Ishikawa (cell line): ENCODE data around the gene CTNNA3.

ENCODE experiments used
- CREB1 ChIP-seq: IDR thresholded peaks from 2 replicates; pipeline ENCODE4 v1.6.1; 2012; ENCODE audit warnings: low read depth
- FOXM1 ChIP-seq: IDR thresholded peaks from 2 replicates; pipeline ENCODE4 v1.6.1; 2012; ENCODE audit warnings: low read depth, borderline replicate concordance
- RAD21 ChIP-seq: IDR thresholded peaks from 2 replicates; pipeline ENCODE4 v1.6.1; 2012; ENCODE audit warnings: low read depth
- TAF1 ChIP-seq: IDR thresholded peaks from 2 replicates; pipeline ENCODE4 v1.6.1; 2012; ENCODE audit warnings: low read depth, mild to moderate bottlenecking
- TEAD4 ChIP-seq: IDR thresholded peaks from 2 replicates; pipeline ENCODE4 v1.6.1; 2012
- TF ChIP-seq, protein P1 (sequence below): IDR thresholded peaks from 2 replicates; pipeline ENCODE4 v1.6.1; 2012; ENCODE audit warnings: low read depth, mild to moderate bottlenecking

- TF ChIP-seq, protein P1, sequence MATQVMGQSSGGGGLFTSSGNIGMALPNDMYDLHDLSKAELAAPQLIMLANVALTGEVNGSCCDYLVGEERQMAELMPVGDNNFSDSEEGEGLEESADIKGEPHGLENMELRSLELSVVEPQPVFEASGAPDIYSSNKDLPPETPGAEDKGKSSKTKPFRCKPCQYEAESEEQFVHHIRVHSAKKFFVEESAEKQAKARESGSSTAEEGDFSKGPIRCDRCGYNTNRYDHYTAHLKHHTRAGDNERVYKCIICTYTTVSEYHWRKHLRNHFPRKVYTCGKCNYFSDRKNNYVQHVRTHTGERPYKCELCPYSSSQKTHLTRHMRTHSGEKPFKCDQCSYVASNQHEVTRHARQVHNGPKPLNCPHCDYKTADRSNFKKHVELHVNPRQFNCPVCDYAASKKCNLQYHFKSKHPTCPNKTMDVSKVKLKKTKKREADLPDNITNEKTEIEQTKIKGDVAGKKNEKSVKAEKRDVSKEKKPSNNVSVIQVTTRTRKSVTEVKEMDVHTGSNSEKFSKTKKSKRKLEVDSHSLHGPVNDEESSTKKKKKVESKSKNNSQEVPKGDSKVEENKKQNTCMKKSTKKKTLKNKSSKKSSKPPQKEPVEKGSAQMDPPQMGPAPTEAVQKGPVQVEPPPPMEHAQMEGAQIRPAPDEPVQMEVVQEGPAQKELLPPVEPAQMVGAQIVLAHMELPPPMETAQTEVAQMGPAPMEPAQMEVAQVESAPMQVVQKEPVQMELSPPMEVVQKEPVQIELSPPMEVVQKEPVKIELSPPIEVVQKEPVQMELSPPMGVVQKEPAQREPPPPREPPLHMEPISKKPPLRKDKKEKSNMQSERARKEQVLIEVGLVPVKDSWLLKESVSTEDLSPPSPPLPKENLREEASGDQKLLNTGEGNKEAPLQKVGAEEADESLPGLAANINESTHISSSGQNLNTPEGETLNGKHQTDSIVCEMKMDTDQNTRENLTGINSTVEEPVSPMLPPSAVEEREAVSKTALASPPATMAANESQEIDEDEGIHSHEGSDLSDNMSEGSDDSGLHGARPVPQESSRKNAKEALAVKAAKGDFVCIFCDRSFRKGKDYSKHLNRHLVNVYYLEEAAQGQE, result no peak
- TF ChIP-seq CREB1, result no peak
- TF ChIP-seq TAF1, result no peak
- TF ChIP-seq RAD21, result no peak
- no peak for TF ChIP-seq TEAD4
- TF ChIP-seq FOXM1, result no peak
These were observed 294.3 kb downstream of the CTNNA3 start for GRCh38 chr10:67401711-67402110.
